ENCODE data around the gene CELF5.

The CELF5 gene

DNA sequence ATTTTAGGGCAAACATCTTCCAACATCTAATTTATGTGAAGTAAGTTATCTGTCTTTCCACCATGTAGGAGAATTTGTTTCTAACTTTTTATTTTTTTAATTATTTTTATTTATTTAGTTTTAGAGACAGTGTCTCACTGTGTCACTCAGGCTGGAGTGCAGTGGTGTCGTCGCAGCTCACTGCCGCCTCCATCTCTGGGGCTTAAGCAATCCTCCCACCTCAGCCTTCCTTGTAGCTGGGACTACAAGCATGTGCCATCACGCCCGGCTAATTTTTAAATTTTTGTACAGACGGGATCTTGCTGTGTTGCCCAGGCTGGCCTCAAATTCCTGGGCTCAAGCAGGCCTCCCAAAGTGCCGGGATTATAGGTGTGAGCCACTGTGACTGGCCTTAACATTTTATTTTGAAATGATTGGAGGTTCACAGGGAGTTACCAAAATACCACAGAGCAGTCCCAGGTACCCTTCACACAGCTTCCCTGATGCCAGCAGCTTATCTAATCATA lies 58.8 kb downstream of the CELF5 start:
- H3K14ac ChIP-seq (ENCODE audit: low read length): no peak overlapping the region
- no peak overlapping the region for H3K9ac ChIP-seq (ENCODE audit: low read depth, low read length, poor library complexity)
- no peak overlapping the region for H4K8ac ChIP-seq (ENCODE audit: low read depth, low read length)
- no peak overlapping the region for H3K23ac ChIP-seq (ENCODE audit: low read depth, low read length, poor library complexity)
- no peaks in the 10 kb centered on the region for H3K27me3 ChIP-seq (ENCODE audit: control insufficient read depth in 3 of 3, insufficient read depth in 3 of 3, low read depth in 1 of 3, low read length in 3 of 3)
- H3K79me1 ChIP-seq (ENCODE audit: low read depth, low read length): no peaks in the 10 kb centered on the region
- H3K36me3 ChIP-seq (replicated peaks in 1 of 2; ENCODE audit: control insufficient read depth in 2 of 2, insufficient read depth in 2 of 2, low read length in 2 of 2): peaks cover 0 to 3% of the 10 kb centered on the region in 2 donors
- H2AFZ ChIP-seq (ENCODE audit: low read length): no peak overlapping the region
- no peak overlapping the region for H2BK15ac ChIP-seq (ENCODE audit: low read length)
- H3K18ac ChIP-seq (ENCODE audit: low read length): no peak overlapping the region
- H3K4me3 ChIP-seq (ENCODE audit: low read length in 2 of 2): no peak overlapping the region
- H2BK12ac ChIP-seq (ENCODE audit: low read length): no peak overlapping the region
- H2BK5ac ChIP-seq (ENCODE audit: low read length): no peak overlapping the region
- no CpG with 5 or more reads among the region's 7 CpGs for WGBS, 2 donors (ENCODE audit: extremely low coverage in 2 of 2, insufficient read length in 2 of 2, insufficient replicate concordance in 1 of 2)
- H4K91ac ChIP-seq (ENCODE audit: low read depth, low read length, poor library complexity): no peak overlapping the region
- H2AK5ac ChIP-seq (ENCODE audit: low read depth, low read length): no peak overlapping the region
- no peak overlapping the region for H2BK120ac ChIP-seq (ENCODE audit: low read depth, low read length)
- H3K9me3 ChIP-seq (replicated peaks in 1 of 2; ENCODE audit: control insufficient read depth in 2 of 2, insufficient read depth in 1 of 2, low read depth in 1 of 2, low read length in 2 of 2): no peaks in the 10 kb centered on the region
- H3K4me2 ChIP-seq (ENCODE audit: insufficient read depth, low read length, poor library complexity, severe bottlenecking): no peak overlapping the region
- H3K4ac ChIP-seq (ENCODE audit: low read length): no peak overlapping the region
- no peak for DNase-seq (ENCODE audit: low spot score)
- no peak overlapping the region for H3K27ac ChIP-seq (replicated peaks; ENCODE audit: low read length)
- H3K4me1 ChIP-seq (ENCODE audit: control insufficient read depth in 2 of 2, insufficient read depth in 1 of 2, low read depth in 1 of 2, low read length in 2 of 2): peaks cover 2 to 4% of the 10 kb centered on the region in 2 donors

- H2AK5ac ChIP-seq (ENCODE audit: low read depth, low read length): no peak overlapping the region
- H3K36me3 ChIP-seq (replicated peaks in 1 of 2; ENCODE audit: control insufficient read depth in 2 of 2, insufficient read depth in 2 of 2, low read length in 2 of 2): peaks cover 0 to 3% of the 10 kb centered on the region in 2 donors
- no peak overlapping the region for H3K4me2 ChIP-seq (ENCODE audit: insufficient read depth, low read length, poor library complexity, severe bottlenecking)
- no peak overlapping the region for H3K14ac ChIP-seq (ENCODE audit: low read length)
- no peaks in the 10 kb centered on the region for H3K79me1 ChIP-seq (ENCODE audit: low read depth, low read length)
- peak overlapping the region in 1 of 2 donors; percentile 41 for H3K4me3 ChIP-seq (ENCODE audit: low read length in 2 of 2)
- no peak overlapping the region for H3K18ac ChIP-seq (ENCODE audit: low read length)
- H3K23ac ChIP-seq (ENCODE audit: low read depth, low read length, poor library complexity): no peak overlapping the region
- no peak for DNase-seq (ENCODE audit: low spot score)
- H4K8ac ChIP-seq (ENCODE audit: low read depth, low read length): no peak overlapping the region
- H3K4ac ChIP-seq (ENCODE audit: low read length): no peak overlapping the region
- no peak overlapping the region for H4K91ac ChIP-seq (ENCODE audit: low read depth, low read length, poor library complexity)
- no peak overlapping the region for H2BK12ac ChIP-seq (ENCODE audit: low read length)
- peak overlapping the region; percentile 96 for H2AFZ ChIP-seq (ENCODE audit: low read length)
- no peaks in the 10 kb centered on the region for H3K27me3 ChIP-seq (ENCODE audit: control insufficient read depth in 3 of 3, insufficient read depth in 3 of 3, low read depth in 1 of 3, low read length in 3 of 3)
- no peak overlapping the region for H2BK15ac ChIP-seq (ENCODE audit: low read length)
- peaks cover 2 to 4% of the 10 kb centered on the region in 2 donors for H3K4me1 ChIP-seq (ENCODE audit: control insufficient read depth in 2 of 2, insufficient read depth in 1 of 2, low read depth in 1 of 2, low read length in 2 of 2)
- H2BK5ac ChIP-seq (ENCODE audit: low read length): no peak overlapping the region
- H2BK120ac ChIP-seq (ENCODE audit: low read depth, low read length): no peak overlapping the region
- no CpG with 5 or more reads among the region's 17 CpGs for WGBS, 2 donors (ENCODE audit: extremely low coverage in 2 of 2, insufficient read length in 2 of 2, insufficient replicate concordance in 1 of 2)
- H3K27ac ChIP-seq (replicated peaks; ENCODE audit: low read length): no peak overlapping the region
- no peak overlapping the region for H3K9ac ChIP-seq (ENCODE audit: low read depth, low read length, poor library complexity)
- no peaks in the 10 kb centered on the region for H3K9me3 ChIP-seq (replicated peaks in 1 of 2; ENCODE audit: control insufficient read depth in 2 of 2, insufficient read depth in 1 of 2, low read depth in 1 of 2, low read length in 2 of 2)
Observed at GRCh38 chr19:3283886-3284657, 59.6 kb downstream of the CELF5 start.

GRCh38 chr19:3284759-3285646 lies 60.5 kb downstream of the CELF5 start:
- Histone ChIP-seq H3K36me3 (replicated peaks in 1 of 2; ENCODE audit: control insufficient read depth in 2 of 2, insufficient read depth in 2 of 2, low read length in 2 of 2) (peaks cover 0 to 3% of the 10 kb centered on the region in 2 donors), H2BK120ac (ENCODE audit: low read depth, low read length) (no peak overlapping the region), H2BK5ac (ENCODE audit: low read length) (no peak overlapping the region), H4K8ac (ENCODE audit: low read depth, low read length) (no peak overlapping the region), H3K4ac (ENCODE audit: low read length) (no peak overlapping the region), H3K14ac (ENCODE audit: low read length) (no peak overlapping the region), H3K4me3 (ENCODE audit: low read length in 2 of 2) (peak overlapping the region; percentile 47 to 71), H3K79me1 (ENCODE audit: low read depth, low read length) (no peaks in the 10 kb centered on the region), H3K27ac (replicated peaks; ENCODE audit: low read length) (no peak overlapping the region), H3K9me3 (replicated peaks in 1 of 2; ENCODE audit: control insufficient read depth in 2 of 2, insufficient read depth in 1 of 2, low read depth in 1 of 2, low read length in 2 of 2) (no peaks in the 10 kb centered on the region), H2AK5ac (ENCODE audit: low read depth, low read length) (no peak overlapping the region), H2AFZ (ENCODE audit: low read length) (peak overlapping the region; percentile 96), H2BK12ac (ENCODE audit: low read length) (no peak overlapping the region), H4K91ac (ENCODE audit: low read depth, low read length, poor library complexity) (no peak overlapping the region), H3K18ac (ENCODE audit: low read length) (peak overlapping the region; percentile 59), H3K4me2 (ENCODE audit: insufficient read depth, low read length, poor library complexity, severe bottlenecking) (peak overlapping the region; percentile 64), H3K27me3 (ENCODE audit: control insufficient read depth in 3 of 3, insufficient read depth in 3 of 3, low read depth in 1 of 3, low read length in 3 of 3) (no peaks in the 10 kb centered on the region), H3K23ac (ENCODE audit: low read depth, low read length, poor library complexity) (no peak overlapping the region), H2BK15ac (ENCODE audit: low read length) (no peak overlapping the region), H3K9ac (ENCODE audit: low read depth, low read length, poor library complexity) (no peak overlapping the region), H3K4me1 (ENCODE audit: control insufficient read depth in 2 of 2, insufficient read depth in 1 of 2, low read depth in 1 of 2, low read length in 2 of 2) (peaks cover 2 to 4% of the 10 kb centered on the region in 2 donors)
- DNase-seq (ENCODE audit: low spot score): peak; percentile 96
- no CpG with 5 or more reads among the region's 38 CpGs for WGBS, 2 donors (ENCODE audit: extremely low coverage in 2 of 2, insufficient read length in 2 of 2, insufficient replicate concordance in 1 of 2)
